AG04450 (cell line): Measurements from ENCODE around the gene SAMD4A. TPM values are rescaled to one million over a fixed set of nuclear protein-coding genes. Genes with fewer than 3 reads are reported as not detected.

Experiments used
- CTCF ChIA-PET: fragments of 300-600, 350-600 bp; formaldehyde crosslinking; extraction: SDS; loops from one replicate; lab custom pipeline; 2022; ENCODE audit warnings: antibody characterized with exemption, inconsistent platforms; lab: Charles Lee
- POLR2A ChIA-PET: fragments of 350-600 bp; formaldehyde crosslinking; extraction: SDS; loops from one replicate; lab custom pipeline; 2021; ENCODE audit warnings: antibody characterized with exemption, inconsistent platforms; lab: Yijun Ruan, JAX
- DNase-seq: peaks from one replicate; pipeline ENCODE4 v3.0.0-alpha.2; 2011; ENCODE audit warnings: low read depth, low spot score
- H3K27ac ChIP-seq: one replicate; pipeline ENCODE4 v1.5.1; 2012; ENCODE audit warnings: low read depth, low read length, control low read depth
- H3K27me3 ChIP-seq: one replicate; pipeline ENCODE4 v1.6.0; 2012; ENCODE audit warnings: low read length; ENCODE audit not compliant: control insufficient read depth, insufficient read depth
- H3K4me3 ChIP-seq: 2 replicates; pipeline ENCODE4 v1.5.1; 2011; ENCODE audit warnings: mild to moderate bottlenecking, low read depth, low read length, control low read depth
- H3K9me3 ChIP-seq: 2 replicates; pipeline ENCODE4 v1.5.1; 2012; ENCODE audit warnings: low read length; ENCODE audit not compliant: control insufficient read depth, insufficient read depth
- polyA plus RNA-seq: library from polyadenylated mRNA; depleted of rRNA; stranded (reverse); fragments of >200 nt; gene quantifications from 2 replicates; pipeline ENCODE4 v1.2.3, GENCODE V29; 2011
- TF ChIP-seq, protein P1 (sequence below): IDR thresholded peaks from 2 replicates; pipeline ENCODE4 v1.5.1; 2011; ENCODE audit warnings: low read depth, low read length, control low read depth, inconsistent platforms

The SAMD4A gene
- polyA plus RNA-seq, 1 experiment = 12.7 TPM

DNA sequence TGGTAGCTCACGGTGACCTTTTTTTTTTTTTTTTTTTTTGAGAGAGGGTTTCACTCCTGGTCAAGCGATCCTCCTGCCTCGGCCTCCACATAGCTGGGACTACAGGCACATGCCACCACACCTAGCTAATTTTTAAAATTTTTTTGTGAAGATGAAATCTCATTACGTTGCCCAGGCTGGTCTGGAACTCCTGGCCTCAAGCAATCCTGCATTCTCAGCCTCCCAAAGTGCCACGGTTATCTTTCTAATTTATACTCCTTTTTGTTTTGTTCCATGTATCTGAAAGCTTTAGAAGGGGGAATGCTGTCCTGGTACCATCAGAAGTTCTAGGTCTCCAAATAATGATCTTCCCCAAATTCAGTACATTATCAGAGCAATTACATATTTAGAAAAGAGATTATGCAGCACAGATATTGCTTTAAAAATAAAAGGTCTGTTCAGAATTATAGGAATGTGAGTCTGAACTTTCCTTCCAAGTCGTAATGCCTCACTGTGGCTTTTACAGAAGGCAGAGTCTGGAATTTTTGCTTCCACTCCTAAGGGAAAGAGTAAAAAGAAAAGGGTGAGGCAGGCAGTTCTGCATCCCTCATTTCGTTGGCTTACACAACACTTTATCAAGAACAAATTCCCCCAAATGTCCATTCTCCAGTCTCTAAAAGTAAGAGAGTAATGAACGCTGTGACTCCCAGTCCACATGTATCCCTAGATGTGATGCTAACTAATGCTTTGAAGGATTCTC lies 262.7 kb downstream of the SAMD4A start:
- no peak for DNase-seq
- TF ChIP-seq, protein P1, sequence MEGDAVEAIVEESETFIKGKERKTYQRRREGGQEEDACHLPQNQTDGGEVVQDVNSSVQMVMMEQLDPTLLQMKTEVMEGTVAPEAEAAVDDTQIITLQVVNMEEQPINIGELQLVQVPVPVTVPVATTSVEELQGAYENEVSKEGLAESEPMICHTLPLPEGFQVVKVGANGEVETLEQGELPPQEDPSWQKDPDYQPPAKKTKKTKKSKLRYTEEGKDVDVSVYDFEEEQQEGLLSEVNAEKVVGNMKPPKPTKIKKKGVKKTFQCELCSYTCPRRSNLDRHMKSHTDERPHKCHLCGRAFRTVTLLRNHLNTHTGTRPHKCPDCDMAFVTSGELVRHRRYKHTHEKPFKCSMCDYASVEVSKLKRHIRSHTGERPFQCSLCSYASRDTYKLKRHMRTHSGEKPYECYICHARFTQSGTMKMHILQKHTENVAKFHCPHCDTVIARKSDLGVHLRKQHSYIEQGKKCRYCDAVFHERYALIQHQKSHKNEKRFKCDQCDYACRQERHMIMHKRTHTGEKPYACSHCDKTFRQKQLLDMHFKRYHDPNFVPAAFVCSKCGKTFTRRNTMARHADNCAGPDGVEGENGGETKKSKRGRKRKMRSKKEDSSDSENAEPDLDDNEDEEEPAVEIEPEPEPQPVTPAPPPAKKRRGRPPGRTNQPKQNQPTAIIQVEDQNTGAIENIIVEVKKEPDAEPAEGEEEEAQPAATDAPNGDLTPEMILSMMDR = no peak
- ChIA-PET POLR2A (no interaction called here), CTCF (interaction anchor here (0.6 kb wide), 1 partner anchor 386 kb away, joined by 3 read pairs; no protein-coding TSS in a partner anchor)
- Histone ChIP-seq H3K9me3 (no peaks in the 10 kb centered on the region), H3K27me3 (peaks cover 27% of the 10 kb centered on the region), H3K27ac (no peak overlapping the region), H3K4me3 (no peak overlapping the region)

DNA sequence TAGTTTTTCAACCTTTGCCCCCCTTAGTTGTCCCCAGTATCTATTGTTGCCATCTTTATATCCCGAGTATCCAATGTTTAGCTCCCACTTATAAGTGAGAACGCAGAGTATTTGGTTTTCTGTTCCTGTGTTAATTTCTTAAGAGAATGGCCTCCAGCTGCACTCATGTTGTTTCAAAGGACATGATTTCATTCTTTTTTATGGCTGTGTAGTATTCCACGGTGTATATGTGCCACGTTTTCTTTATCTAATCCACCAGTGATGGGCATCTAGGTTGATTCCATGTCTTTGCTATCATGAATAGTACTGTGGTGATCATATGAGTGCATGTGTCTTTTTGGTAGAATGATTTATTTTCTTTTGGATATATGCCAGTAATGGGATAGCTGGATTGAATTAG lies 263.7 kb downstream of the SAMD4A start:
- peaks cover 27% of the 10 kb centered on the region for H3K27me3 ChIP-seq
- no peaks in the 10 kb centered on the region for H3K9me3 ChIP-seq
- no peak for DNase-seq
- H3K27ac ChIP-seq = no peak overlapping the region
- TF ChIP-seq, protein P1 = no peak
- no peak overlapping the region for H3K4me3 ChIP-seq
- CTCF ChIA-PET = no interaction called here
- POLR2A ChIA-PET = interaction anchor here (0.6 kb wide), 1 partner anchor 9 kb away, joined by 3 read pairs; no protein-coding TSS in a partner anchor

DNA sequence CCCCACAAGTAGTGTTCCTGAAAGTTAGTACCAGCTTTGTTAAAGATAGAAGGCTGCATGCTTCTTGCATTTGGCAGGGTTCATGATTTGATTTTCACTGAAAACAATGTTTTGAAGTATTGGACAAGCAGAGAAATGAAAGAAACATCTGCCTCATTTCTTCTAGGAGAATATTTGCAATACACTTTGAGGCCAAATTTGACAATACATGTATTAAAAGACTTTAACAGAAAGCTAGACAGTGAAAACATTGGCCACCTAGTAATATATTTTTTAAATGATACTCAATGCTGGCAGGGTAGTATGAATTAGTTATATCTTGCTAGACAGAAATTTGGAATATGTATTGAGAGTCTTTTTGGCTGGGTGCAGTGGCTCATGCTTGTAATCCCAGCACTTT lies 267.2 kb downstream of the SAMD4A start:
- POLR2A ChIA-PET = no interaction called here
- Histone ChIP-seq H3K27me3 (peaks cover 28% of the 10 kb centered on the region), H3K27ac (no peak overlapping the region), H3K9me3 (no peaks in the 10 kb centered on the region), H3K4me3 (no peak overlapping the region)
- TF ChIP-seq, protein P1 = no peak
- DNase-seq = no peak
- CTCF ChIA-PET = no interaction called here

DNA sequence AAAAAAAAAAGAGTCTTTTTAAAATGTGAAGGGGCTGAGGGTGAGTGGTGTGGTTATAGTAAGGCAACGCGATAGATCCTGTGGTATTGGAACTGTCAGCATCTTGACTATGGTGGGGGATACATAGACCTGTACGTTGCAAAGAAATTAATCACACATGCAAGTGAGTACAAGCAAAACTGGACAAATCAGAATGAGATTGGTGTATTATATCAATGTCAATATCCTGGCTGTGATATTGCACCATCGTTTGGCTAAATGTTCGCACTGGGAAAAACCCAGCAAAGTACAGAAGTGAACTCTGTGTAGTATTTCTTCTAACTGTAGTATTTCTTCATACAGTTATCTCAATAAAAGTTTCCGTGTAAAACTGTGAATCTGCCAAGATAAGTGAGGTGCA lies 267.8 kb downstream of the SAMD4A start:
- no peak for DNase-seq
- peaks cover 30% of the 10 kb centered on the region for H3K27me3 ChIP-seq
- POLR2A ChIA-PET = no interaction called here
- no peak overlapping the region for H3K27ac ChIP-seq
- H3K9me3 ChIP-seq = no peaks in the 10 kb centered on the region
- CTCF ChIA-PET = no interaction called here
- TF ChIP-seq, protein P1 = no peak
- no peak overlapping the region for H3K4me3 ChIP-seq

DNA sequence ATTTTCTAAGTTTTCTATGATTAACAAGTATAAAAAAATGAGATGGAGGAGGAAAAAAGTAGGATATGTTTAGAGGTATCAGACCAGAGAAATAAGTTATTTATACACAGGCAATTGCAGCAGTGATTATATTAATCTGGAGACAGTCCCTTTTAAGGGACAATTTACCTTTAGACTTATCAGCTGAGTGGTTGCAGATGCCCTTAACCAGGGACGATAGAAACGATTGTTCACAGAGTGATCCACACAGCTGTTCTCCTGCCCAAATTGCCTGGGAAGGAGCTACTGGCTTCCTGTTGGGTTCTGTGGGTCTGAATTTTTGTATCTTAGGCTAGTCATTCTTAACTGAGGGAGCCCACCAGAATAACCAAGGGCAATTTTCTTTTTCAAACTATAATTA lies 269.3 kb downstream of the SAMD4A start:
- no peak for DNase-seq
- ChIA-PET CTCF (no interaction called here), POLR2A (no interaction called here)
- no peak overlapping the region for H3K27ac ChIP-seq
- peaks cover 31% of the 10 kb centered on the region for H3K27me3 ChIP-seq
- TF ChIP-seq, protein P1 = no peak
- no peaks in the 10 kb centered on the region for H3K9me3 ChIP-seq
- no peak overlapping the region for H3K4me3 ChIP-seq
